HG02571 (cell line): Measurements from ENCODE around the gene CTDSPL2.
"Not testable (repeated sequence)": the region's sequence is repeated elsewhere in the genome, so short reads cannot be mapped to it uniquely, and the experiment has no call there.

ENCODE experiments used
- ATAC-seq: cut with Tn5 transposase; IDR thresholded peaks from one replicate; pipeline ENCODE4 v1.9.1; 2021; ENCODE audit warnings: mild to moderate bottlenecking, moderate library complexity; ENCODE audit not compliant: unreplicated experiment

CTDSPL2 gene

DNA sequence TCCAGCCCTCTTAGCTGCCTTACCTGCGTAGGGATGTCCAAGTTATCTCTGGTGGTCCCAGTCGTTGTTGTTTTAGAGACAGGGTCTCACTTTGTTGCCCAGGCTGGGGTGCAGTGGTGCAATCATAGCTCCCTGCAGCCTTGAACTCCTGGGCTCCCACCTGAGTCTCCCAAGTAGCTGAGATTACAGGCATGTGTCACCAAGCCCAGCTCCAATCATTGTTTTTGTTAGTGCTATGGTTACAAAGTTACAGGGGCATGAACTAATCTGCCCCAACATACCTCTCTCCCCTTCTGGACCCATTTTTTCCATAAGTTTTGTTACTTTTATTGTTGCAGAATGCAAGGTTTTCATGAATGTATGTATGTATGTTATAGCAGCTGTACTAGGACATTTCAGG is 54.7 kb downstream of the CTDSPL2 start:
- no peak for ATAC-seq

DNA sequence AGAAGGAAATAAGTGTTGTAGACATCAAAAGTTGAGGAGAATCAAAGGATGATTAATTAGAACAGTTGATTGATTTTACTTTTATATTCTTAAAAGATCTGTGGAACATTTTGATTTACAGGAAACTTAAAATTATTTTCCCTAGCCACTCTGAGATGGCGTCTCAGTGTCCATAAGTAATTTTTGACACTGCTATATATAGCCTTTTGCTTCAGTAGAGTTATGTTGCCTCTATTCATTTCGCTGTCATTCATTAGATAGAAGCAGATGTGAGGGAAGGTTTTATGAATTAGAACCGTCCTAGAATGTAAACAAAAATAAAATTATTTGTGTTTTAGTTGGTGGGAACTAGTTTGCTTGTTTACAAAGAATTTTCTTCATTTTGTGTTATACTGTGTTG is 58.5 kb downstream of the CTDSPL2 start:
- ATAC-seq, result no peak

DNA sequence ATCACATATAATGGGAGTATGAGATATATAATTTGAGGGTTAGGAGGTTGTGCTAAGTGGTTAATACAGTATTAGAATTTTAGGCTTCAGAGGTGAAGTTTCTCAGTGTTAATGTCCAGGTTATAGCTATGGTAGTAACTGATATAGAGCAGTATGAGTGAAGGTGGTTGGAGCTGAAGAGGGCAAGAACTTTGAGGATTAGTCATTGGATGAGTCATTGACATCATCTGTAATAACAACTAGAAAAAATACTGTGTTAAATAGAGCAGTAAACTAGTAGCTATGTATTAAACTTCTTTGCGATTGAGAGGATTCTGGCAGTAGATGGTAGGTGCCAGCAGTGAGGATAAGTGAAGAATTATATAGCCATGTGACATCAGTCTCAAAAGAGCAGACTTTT is 62.0 kb downstream of the CTDSPL2 start:
- no peak for ATAC-seq

DNA sequence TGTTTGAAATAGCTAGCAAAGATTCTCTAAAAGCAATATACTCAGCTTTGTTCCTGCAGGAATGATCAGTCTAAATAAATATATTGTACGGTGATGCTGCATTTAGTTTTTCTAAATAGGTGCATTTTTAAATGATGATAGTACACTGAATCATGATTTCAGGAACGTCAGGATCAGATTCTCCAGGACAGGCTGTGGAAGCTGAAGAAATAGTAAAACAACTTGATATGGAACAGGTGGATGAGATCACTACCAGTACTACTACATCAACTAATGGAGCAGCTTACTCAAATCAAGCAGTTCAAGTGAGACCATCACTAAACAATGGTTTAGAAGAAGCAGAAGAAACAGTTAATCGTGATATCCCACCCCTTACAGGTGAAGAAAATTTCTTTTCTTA is 63.2 kb downstream of the CTDSPL2 start:
- no peak for ATAC-seq

DNA sequence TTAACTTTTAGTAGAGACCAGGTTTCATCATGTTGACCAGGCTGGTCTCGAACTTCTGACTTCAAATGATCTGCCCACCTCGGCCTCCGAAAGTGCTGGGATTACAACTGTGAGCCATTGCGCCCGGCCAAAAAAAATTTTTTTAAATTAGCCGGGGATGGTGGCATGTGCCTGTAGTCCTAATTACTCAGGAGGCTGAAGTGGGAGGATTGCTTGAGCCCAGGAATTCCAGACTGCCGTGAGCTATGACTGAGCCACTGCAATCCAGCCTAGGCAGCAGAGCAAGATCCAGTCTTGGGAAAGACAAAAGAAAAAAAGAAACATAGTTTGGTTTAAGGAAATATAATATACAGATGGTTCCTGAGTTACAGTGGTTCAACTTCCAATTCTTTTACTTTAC is 64.6 kb downstream of the CTDSPL2 start:
- ATAC-seq, result no peak

DNA sequence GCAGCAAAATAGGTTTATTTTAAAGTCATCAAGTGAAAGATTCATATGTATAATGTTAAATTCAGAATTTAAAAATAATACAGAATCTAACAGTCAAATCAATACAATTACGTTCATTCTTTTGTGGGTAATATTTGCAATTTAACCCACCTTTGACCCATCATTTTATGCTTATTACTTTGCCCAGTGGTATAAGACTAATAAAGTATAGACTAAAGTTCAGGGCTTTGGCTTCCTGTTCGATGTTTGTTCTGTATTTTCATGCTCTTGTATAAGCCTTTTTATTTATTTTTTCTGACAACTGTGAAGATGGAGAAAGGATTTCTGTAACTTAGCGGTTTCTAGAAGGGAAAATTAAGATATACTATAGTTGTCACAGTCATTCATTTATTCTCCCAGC is 65.2 kb downstream of the CTDSPL2 start:
- no peak for ATAC-seq

DNA sequence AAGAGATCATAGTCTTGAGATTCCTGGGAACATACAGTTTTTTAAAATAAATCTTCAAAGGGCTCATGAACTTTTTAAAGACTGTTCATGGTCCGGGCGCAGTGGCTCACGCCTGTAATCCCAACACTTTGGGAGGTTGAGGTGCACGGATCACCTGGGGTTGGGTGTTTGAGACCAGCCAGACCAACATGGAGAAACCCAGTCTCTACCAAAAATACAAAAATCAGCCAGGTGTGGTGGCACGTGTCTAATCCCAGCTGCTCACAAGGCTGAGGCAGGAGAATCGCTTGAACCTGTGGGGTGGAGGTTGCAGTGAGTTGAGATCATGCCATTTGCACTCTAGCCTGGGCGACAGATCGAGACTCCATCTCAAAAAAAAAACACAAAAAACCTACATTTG is 68.1 kb downstream of the CTDSPL2 start:
- no peak for ATAC-seq

DNA sequence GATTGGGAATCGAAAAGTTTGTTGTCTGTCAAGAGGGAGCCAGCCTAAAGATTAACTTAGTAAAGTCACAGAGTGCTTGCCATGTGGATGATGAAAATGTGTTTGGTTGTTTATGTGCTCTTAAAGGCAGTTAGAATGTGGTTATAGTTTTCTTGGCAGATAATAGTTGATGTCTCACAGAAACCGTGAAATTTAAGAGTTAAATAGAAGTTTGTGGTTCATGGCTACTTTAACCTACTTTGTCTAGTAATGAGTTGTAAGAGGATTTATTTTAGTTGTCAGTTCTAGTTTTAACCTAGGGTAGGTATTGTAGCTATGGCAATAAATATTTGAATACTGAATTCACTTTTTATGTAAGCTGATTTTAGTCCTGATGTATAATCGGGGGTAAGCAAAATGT is 73.1 kb downstream of the CTDSPL2 start:
- ATAC-seq, result no peak

DNA sequence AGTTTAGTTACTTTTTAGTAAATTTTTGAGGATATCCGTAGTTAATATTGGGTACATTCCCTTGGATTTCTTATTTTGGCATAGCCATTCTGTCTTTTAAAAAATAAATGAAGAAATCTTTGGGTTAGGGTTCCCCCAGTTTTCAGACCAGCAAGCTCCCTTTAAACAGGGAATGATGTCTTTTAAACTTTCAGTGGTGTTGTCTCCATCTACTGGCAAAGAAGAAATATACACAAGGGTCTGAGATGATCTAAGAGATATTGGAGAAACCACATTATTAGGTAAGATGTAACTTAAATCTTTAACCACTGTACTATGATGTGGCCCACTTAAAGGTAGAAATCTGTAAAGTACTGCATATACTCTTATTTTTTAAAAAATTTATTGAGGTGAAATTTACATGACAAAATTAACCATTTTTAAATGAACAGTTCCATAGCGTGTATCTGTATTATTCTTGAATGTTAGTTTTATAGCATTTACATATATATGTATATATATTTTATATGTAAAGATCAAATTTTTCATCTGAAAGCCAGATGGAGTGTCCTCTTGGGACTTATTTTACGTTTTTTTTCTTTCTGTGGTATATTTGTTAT is 74.4 kb downstream of the CTDSPL2 start:
- ATAC-seq, result no peak

DNA sequence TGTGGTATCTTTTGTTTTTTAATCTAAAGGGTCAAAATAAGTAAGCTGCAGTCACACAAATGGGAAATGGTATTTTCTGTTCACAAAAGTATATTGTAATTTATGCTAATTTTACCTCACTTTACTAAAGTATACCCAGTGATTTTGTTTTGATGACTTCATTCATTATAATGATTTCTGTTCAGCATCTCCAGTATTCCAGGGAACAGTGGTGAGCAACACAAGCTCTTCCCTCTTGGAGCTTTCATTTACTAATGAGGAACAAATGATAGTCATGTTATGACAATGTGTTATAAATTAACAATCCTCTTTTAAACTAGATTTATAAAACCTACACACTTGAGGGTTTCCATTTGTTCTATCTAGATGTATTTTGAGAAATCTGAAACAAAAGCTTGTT is 89.0 kb downstream of the CTDSPL2 start:
- ATAC-seq, result no peak

DNA sequence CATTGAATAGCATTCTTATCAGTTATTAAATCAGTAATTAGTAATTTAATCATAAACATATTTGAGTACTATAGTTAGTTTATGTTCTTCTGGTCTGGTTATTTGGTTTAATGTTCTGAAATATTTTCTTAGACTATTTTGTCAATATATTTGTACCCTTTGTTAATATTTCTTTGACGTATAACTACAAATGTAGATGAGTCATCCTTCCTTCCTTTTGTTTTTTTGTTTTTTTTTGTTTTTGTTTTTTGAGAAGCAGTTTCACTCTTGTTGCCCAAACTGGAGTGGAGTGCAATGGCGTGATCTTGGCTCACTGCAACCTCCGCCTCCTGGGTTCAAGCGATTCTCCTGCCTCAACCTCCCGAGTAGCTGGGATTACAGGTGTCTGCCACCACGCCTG is 92.1 kb downstream of the CTDSPL2 start:
- no peak for ATAC-seq

DNA sequence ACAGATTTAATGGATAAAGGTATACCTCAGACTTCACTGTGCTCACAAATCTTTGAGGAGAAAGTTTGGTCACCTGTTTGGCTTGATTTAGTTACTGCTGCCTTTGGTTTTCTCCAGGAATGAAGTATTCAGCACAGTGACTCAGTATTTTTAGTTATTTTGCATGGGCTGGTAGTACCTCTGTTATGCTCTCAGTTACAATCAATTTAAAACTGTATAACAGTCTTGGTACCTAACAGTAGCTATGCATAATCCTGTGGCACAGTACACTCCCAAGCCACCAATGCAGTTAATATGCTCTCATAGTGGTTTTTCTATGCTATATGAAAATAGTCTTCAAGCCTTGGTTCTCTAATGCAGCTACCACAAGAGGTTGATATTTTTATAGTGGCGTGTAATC is 97.6 kb downstream of the CTDSPL2 start:
- no peak for ATAC-seq

DNA sequence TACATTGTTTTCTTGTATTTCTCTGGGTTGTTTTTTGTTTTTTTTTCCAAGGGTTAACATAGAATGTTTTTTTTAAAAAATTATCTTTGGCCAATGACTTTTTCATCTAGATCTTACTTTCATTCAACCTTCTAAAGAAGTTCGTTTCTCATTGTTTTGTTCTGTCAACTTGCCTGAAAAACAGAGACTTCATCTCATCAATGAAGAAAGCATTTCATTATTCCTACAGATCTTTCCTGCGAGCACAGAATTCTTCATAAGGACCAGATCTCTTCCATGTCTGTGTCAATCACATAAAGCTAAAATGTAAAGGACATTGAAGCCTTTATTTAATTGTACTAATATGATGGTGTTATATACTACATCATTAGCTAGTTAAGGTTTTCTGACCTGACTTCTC is 99.8 kb downstream of the CTDSPL2 start:
- ATAC-seq, result no peak

DNA sequence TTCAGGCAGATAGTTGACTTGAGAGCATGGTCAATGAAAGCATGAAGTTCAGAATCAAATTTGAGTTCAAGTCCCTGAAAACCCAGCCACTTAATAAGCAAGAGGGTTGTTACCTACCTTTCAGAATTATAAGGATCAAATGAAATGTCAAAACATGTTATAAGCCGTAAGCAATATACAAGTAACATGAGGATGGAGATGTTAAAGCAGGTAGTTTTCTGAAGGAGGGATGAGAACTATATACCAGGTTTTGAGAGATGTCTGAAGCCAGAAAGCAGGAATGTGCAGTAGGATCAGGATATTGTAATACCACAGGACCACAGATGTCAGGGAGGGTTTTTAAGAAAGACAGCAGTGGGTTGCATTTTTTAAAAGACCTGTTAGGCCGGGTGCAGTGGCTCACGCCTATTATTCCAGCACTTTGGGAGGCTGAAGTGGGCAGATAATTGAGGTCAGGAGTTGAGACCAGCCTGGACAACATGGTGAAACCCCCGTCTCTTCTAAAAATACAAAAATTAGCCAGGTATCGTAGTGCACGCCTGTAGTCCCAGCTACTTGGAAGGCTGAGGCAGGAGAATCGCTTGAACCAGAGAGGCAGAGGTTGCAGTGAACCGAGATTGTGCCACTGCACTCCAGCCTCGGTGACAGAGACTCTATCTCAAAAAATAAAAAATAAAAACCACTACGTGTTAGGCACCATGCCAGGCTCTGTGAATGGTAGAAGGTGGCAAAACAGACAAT is 102.6 kb downstream of the CTDSPL2 start:
- no peak for ATAC-seq

DNA sequence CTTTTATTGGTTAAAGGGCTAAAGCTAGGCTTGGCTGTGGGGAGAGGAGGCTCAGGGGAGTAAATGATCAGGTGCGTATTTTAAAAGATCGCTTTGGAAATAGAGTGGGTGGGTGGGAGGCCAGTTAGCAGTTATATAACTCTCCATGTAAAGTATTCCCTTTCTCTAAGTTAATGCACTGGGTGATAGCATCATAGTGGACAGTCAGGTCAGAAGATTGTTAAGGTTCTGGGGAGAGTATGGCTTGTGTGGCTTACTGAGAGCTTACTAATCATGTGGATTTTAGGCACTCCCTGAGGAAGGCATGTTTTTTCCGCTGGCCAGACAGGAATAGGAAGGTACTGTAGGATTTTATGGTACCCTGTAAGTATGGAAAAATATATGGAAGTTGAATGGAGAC is 103.2 kb downstream of the CTDSPL2 start:
- ATAC-seq, result no peak

DNA sequence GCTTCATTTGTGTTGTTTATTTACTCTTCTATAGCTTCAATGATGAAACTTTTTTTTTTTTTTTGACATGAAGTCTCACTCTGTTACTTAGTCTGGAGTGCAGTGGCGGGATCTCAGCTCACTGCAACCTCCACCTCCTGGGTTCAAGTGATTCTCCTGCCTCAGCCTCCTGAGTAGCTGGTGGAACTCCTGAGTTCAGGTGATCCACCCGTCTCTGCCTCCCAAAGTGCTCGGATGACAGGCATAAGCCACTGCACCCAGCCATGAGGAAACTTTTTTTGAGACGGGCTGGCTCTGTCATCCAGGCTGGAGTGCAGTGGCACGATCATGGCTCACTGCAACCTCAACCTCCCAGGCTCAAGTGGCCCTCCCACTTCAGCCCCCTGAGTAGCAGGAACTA is 104.8 kb downstream of the CTDSPL2 start:
- ATAC-seq, result not testable (repeated sequence)

DNA sequence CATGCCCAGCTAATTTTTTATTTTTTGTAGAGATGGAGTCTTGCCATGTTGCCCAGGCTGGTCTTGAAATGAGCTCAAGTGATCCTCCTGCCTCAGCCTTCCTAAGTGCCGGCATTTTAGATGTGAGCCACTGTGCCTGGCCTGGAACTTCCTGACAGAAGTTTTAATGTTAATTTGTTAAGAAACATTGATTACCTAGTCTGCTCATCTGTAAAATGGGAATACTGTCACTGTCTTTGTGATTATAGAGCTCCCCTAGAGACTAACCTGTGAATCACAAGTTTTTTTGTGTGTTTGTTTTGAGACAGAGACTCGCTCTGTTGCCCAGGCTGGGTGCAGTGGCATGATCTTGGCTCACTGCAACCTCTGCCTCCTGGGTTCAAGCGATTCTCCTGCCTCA is 105.3 kb downstream of the CTDSPL2 start:
- no peak for ATAC-seq

DNA sequence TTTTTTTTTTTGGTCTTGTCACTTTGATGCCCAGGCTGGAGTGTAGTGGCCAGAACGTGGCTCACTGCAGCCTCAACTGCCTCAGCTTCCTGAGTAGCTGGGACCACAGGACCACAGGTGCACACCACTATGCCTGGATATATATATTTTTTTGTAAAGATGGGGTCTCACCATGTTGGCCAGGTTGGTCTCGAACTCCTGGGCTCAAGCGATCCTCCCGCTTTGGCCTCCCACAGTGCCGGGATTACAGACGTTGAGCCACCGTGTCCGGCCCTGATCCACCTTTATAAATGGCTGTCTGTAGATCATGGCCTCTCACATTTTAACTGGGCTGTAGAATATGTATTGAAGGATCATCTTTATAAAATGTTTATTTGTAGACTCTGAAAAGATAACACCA is 107.7 kb downstream of the CTDSPL2 start:
- no peak for ATAC-seq

DNA sequence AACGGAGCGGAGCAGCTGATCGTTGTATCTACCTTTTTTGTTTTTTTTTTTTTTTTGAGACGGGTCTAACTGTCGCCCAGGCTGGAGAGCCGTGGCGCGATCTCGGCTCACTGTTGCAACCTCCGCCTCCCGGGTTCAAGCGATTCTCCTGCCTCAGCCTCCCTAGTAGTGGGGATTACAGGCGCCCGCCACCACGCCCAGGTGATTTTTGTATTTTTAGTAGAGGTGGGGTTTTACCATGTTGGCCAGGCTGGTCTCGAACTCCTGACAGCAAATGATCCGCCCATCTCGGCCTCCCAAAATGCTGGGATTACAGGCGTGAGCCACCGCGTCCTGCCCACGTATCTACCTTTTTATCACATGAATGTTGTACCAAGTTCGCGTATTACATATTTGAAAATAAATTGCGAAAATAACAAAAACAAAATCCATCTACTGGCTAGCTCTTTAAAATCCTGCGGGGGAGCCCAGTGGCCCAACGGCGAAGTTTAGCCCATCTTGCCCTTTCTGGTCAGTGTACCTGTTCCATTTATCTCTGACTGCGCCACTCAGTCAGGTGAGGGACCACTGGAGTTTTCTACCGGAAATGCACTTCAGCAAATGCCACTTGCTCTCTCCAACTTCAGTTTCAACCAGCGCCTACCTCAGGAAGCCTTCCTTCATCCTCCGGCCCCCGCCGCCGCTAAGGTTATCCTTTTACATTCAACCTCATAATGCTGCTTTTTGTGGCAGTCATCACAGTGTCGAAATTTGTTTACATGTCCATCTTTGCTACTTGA is 108.3 kb downstream of the CTDSPL2 start:
- ATAC-seq, result no peak

DNA sequence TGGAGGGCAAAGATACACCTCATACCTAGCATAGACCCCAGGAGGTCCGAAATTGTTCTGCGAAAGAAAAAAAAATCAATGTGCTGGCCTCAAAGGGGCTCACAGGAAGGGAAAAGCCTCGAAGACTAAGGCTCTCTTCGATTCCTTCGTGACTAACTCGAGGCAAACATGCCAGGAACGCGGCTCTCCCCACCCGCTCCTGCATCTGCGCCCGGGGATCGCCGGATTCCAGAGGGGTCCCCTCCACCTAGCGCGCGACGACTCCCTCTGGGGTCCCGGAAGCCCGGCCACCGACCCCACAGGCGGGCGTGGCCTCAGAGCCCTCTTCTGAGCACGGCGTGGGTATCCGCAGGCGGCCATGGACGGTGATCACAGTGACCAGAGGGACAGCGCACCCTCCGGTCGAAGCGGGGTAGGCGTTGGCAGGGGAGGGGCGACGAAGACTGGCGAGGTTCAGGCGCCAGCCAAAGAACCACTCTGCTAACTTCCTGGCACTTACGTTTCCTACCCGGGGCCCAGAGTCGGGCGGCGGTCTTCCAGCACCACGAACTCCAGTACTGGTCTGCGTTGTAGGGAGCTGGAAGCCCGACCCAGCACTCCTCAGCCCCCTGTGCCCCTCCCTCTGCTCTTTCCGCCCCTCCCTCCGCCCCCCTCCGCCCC is 109.0 kb downstream of the CTDSPL2 start:
- peak; percentile 69 for ATAC-seq

DNA sequence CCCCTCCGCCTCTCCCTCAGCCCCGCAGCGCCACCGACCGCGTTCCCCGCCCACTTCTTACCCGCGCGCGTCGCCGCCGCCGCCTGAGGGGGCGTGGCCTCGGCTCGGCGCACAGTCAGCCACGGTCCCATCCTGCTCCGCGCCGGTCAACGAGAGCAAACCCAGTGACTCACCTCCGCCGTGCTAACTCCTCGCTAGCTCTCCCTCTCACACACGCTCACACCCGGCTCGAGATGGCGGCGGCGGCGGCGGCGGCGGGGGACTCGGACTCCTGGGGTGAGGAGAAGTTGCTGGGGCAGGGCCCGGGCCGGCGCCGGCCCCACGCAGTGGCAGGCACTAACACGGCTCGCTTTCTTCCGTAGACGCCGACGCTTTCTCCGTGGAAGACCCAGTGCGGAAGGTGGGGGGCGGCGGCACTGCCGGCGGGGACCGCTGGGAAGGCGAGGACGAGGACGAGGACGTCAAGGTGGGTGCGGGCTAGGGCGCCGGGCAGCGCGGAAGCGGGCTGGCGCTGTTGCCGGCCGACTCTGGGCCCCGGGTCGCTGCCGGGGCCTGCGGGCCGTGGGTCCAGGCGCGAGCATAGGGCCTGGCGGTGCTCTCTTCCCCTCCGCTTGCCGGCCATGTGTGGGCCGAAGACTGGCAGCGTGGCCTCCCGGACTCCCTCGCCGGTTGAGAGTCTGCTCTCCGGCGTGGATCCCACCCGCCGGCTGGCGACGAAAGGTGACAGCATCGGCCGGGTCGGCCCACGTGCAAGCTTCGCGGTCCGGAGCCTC is 109.7 kb downstream of the CTDSPL2 start, which contains the start of gene EIF3J:
Gene EIF3J (plus strand): TSS at position 186 of the 773 bp plus-strand sequence. CDS start 48 bp downstream, at position 234.
- ATAC-seq, result peak; percentile 80
